ENCODE data around the gene EXOSC5.

- TF ChIP-seq ZNF430 (CRISPR knock-in tag; IDR thresholded peaks at IDR 0.05) (no peak), ZBTB7A (CRISPR knock-in tag; IDR thresholded peaks at IDR 0.05) (no peak), AHDC1 (CRISPR knock-in tag; IDR thresholded peaks at IDR 0.05; ENCODE audit: borderline replicate concordance) (no peak), NFYB (CRISPR knock-in tag; IDR thresholded peaks at IDR 0.05) (no peak), ZC3H4 (CRISPR knock-in tag; IDR thresholded peaks at IDR 0.05; ENCODE audit: borderline replicate concordance) (no peak), U2AF2 (IDR thresholded peaks at IDR 0.05; ENCODE audit: low read depth, low read length) (no peak), NFIC (IDR thresholded peaks at IDR 0.05; ENCODE audit: low read length) (no peak), EZH2 (conservative IDR thresholded peaks at IDR 0.05; ENCODE audit: low read depth, low read length) (no peak), CTCF (CRISPR knock-in tag; IDR thresholded peaks at IDR 0.05) (no peak), ZNF670 (CRISPR knock-in tag; IDR thresholded peaks at IDR 0.05; ENCODE audit: borderline replicate concordance) (no peak), MLLT10 (CRISPR knock-in tag; IDR thresholded peaks at IDR 0.05) (no peak), DR1 (CRISPR knock-in tag; IDR thresholded peaks at IDR 0.05) (no peak)
These were observed 24.7 kb downstream of the EXOSC5 start for GRCh38 chr19:41372501-41372900.
